Measurements from ENCODE around the gene GATB. TPM values are rescaled to one million over a fixed set of nuclear protein-coding genes. Genes with fewer than 3 reads are reported as not detected.

The GATB gene
- polyA plus RNA-seq, 3 donors: 5.5 to 12.2 (median 9.0) TPM

- H3K4me3 ChIP-seq (replicated peaks in 1 of 3; ENCODE audit: low read depth in 2 of 3, low read length in 3 of 3): no peak overlapping the region
- no peaks in the 10 kb centered on the region for H4K20me1 ChIP-seq (ENCODE audit: insufficient read depth, low read length)
- no peak for DNase-seq
- no peaks in the 10 kb centered on the region for H3K27me3 ChIP-seq (ENCODE audit: control insufficient read depth in 2 of 2, insufficient read depth in 2 of 2, low read length in 2 of 2)
- intact Hi-C loops (cut with micrococcal nuclease): no loop called here
- 100% methylated on average over 5 of the region's 5 CpGs for WGBS (ENCODE audit: insufficient coverage)
- peaks cover 0 to 2% (median 1%) of the 10 kb centered on the region in 3 donors for H3K27me3 Mint-ChIP-seq (ENCODE audit: low read depth in 3 of 3)
- H3K9me3 ChIP-seq (replicated peaks in 1 of 2; ENCODE audit: control insufficient read depth in 1 of 2, insufficient read depth in 1 of 2, low read length in 2 of 2): no peaks in the 10 kb centered on the region
- H3K4me1 ChIP-seq (ENCODE audit: control insufficient read depth in 1 of 2, insufficient read depth in 2 of 2, low read length in 2 of 2): no peaks in the 10 kb centered on the region
- peaks cover 1% of the 10 kb centered on the region for H3K4me1 Mint-ChIP-seq
- no peak overlapping the region for H3K27ac Mint-ChIP-seq
- no peak overlapping the region for H3K4me3 Mint-ChIP-seq
- no peak overlapping the region for H3K4me2 ChIP-seq (replicated peaks; ENCODE audit: extremely low read depth, low read length, poor library complexity, severe bottlenecking)
- no peak for TF ChIP-seq CTCF (IDR thresholded peaks at IDR 0.05)
- no peak overlapping the region for H3K27ac ChIP-seq (ENCODE audit: low read depth in 1 of 2, low read length in 2 of 2)
- no peak overlapping the region for H2AFZ ChIP-seq (ENCODE audit: insufficient read depth, low read depth, low read length, poor library complexity, severe bottlenecking)
- H3K79me2 ChIP-seq (ENCODE audit: insufficient read depth, low read length): no peaks in the 10 kb centered on the region
- H3K36me3 ChIP-seq (replicated peaks in 1 of 2; ENCODE audit: control insufficient read depth in 1 of 2, insufficient read depth in 2 of 2, low read length in 2 of 2): peaks cover 7 to 39% of the 10 kb centered on the region in 2 donors
- H3K9ac ChIP-seq (ENCODE audit: insufficient read depth, low read length, poor library complexity, severe bottlenecking): no peak overlapping the region
- peaks cover 54 to 63% of the 10 kb centered on the region in 2 donors for H3K36me3 Mint-ChIP-seq
- H3K9me3 Mint-ChIP-seq: no peaks in the 10 kb centered on the region
Measured at GRCh38 chr4:151685303-151685702, 75.5 kb downstream of the GATB start.

GRCh38 chr4:151681085-151681484 is 79.7 kb downstream of the GATB start:
- Histone ChIP-seq H3K27ac (ENCODE audit: low read depth in 1 of 2, low read length in 2 of 2) (no peak overlapping the region), H3K79me2 (ENCODE audit: insufficient read depth, low read length) (no peaks in the 10 kb centered on the region), H3K9me3 (replicated peaks in 1 of 2; ENCODE audit: control insufficient read depth in 1 of 2, insufficient read depth in 1 of 2, low read length in 2 of 2) (no peaks in the 10 kb centered on the region), H3K36me3 (replicated peaks in 1 of 2; ENCODE audit: control insufficient read depth in 1 of 2, insufficient read depth in 2 of 2, low read length in 2 of 2) (peaks cover 3 to 29% of the 10 kb centered on the region in 2 donors), H3K9ac (ENCODE audit: insufficient read depth, low read length, poor library complexity, severe bottlenecking) (no peak overlapping the region), H2AFZ (ENCODE audit: insufficient read depth, low read depth, low read length, poor library complexity, severe bottlenecking) (no peak overlapping the region), H3K4me3 (replicated peaks in 1 of 3; ENCODE audit: low read depth in 2 of 3, low read length in 3 of 3) (no peak overlapping the region), H3K4me2 (replicated peaks; ENCODE audit: extremely low read depth, low read length, poor library complexity, severe bottlenecking) (no peak overlapping the region), H3K4me1 (ENCODE audit: control insufficient read depth in 1 of 2, insufficient read depth in 2 of 2, low read length in 2 of 2) (no peaks in the 10 kb centered on the region), H4K20me1 (ENCODE audit: insufficient read depth, low read length) (no peaks in the 10 kb centered on the region), H3K27me3 (ENCODE audit: control insufficient read depth in 2 of 2, insufficient read depth in 2 of 2, low read length in 2 of 2) (no peaks in the 10 kb centered on the region)
- Mint-ChIP-seq H3K9me3 (no peaks in the 10 kb centered on the region), H3K27me3 (ENCODE audit: low read depth in 3 of 3) (peaks cover 0 to 2% (median 1%) of the 10 kb centered on the region in 3 donors), H3K4me1 (no peaks in the 10 kb centered on the region), H3K4me3 (no peak overlapping the region), H3K36me3 (peaks cover 47 to 57% of the 10 kb centered on the region in 2 donors), H3K27ac (no peak overlapping the region)
- no CpG with 5 or more reads among the region's 4 CpGs for WGBS (ENCODE audit: insufficient coverage)
- intact Hi-C loops (cut with micrococcal nuclease): no loop called here
- TF ChIP-seq CTCF (IDR thresholded peaks at IDR 0.05): no peak
- DNase-seq: no peak

Data from CD14-positive monocyte (primary cell).